NOMO-1 (cell line): ENCODE data around the gene GLS.
"Not testable (repeated sequence)": the region's sequence is repeated elsewhere in the genome, so short reads cannot be mapped to it uniquely, and the experiment has no call there.

Experiments used
- DNase-seq, 2 experiments: peaks; one replicate each; lab custom pipeline; 2025; ENCODE audit not compliant: unreplicated experiment in 2 of 2; lab: John Stamatoyannopoulos, UW

The GLS gene

DNA sequence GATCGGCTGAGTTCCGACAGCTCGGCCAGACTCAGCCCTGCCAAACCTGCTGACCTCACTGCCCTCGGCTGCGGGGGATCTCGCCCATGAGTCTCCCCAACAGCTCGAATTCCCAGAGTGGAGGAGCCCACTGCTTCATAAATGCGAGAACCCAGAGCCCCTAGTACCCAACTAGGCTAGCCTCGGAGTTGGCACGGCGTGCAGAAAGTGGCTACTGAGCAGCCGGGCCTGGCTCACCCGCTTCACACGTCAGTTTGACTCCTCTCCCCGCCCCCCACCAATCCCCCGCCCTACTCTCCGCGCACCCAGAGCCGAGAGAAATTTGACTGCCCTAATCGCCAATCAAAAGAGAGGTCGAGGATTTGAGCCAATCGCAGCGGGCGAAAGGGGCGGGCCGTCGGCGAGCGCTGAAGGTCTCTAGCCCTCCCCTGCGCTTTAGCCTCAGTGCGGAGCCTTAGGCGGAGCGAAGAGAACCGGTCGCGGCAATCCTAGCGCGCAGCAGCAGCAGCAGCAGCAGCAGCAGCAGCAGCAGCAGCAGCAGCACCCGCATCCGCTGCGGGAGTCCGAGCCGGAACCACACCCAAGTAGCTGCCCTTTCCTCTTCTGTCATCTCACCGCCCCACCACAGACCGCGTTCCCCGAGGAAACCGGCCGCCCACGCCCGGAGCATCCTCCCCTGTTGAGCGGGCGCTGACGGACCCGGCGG is at the start of gene GLS:
Gene GLS (plus strand): TSS at position 444 of the 706 bp plus-strand sequence. CDS start 264 bp downstream, outside the sequence.
- DNase-seq: peak; percentile 96 to 98

DNA sequence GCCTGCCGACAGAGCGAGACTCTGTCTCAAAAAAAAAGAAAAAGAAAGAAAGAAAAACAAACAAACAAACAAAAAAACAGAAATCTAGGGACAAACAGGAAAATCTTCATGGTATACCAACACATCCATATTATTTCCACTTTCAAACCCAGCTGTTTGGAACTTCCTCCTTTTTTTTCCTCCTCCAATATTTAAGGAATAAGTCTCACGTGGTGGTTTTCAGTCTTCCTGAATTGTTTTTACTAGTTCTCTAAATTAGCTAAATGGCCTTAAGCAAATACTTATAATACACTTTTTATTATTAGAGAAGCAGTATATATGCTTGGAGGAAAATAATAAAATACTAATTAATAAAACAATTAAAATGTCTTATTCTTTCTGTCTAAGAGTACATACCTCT is 48.7 kb upstream of the GLS start:
- no peak for DNase-seq

DNA sequence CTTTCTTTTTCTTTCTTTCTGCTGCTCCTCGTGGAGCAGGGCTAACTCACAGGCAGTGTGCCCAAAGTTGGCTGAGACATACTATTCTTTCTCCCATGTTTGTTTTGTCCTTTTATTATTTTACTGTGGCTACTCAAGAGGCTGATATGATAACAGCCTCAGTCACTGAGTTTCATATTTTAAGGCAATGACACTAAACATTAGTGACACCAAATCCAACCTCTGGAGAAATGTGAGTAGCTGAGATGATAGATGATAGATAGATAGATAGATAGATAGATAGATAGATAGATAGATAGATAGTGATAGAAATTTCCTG is 45.8 kb upstream of the GLS start:
- no peak for DNase-seq

GRCh38 chr2:190835303-190835930 is 45.2 kb upstream of the GLS start:
- DNase-seq: no peak

DNA sequence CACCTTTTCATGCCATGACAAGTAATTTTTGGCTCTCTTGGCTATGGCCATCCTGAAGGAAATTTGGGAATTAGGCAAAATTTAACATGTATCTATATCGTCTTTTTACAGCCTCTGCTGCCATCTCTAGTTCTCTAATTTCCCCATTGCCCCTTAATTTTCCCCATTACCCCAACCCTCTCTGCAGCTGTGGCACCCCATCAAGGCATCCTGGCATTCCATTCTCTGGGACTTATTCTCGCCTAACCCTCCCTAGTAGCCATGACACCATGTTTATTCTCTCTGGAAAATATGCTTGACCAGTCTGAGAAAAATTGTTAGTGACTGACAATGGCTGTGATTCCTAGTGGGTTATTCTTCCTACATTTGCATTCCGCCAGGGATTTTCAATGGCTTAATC is 43.9 kb upstream of the GLS start:
- DNase-seq: no peak

DNA sequence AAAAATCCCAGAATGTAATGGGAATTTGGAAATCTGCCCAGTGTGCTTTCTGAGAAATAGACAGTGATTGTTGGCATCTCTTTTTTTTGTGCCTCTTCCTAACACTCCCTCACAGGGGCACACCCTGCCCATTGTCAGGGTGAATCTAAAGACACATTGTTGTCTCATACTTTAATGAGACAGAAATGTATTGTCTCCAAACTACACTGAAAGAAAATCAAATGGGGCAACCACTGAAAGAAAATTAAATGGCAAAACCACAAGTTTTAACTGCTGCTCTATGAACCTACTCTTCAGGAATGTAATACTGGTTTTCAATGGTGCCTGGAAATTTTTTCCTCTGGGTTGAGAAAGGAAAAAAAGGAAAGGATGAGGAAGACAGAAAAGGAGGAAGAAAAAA is 43.2 kb upstream of the GLS start:
- no peak for DNase-seq

DNA sequence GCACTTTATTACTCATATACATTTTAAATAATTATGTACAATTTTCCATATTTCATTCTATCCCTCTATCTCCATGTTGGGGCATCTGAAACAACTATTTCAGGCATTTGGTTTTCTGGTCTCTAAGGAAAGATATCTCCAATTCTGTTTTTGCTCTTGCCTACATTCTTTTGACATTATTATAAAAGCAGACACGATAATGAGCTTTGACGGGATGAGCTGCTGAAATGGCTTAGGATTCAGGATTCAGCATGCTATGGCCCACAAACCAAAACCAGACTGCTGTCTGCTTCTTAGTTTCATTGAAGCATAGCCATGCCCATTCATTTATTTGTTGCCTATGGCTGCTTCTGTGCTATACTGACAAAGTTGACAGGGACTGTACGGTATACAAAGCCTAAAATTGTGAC is 42.7 kb upstream of the GLS start:
- DNase-seq: no peak

- DNase-seq: no peak
These were observed 42.1 kb upstream of the GLS start for GRCh38 chr2:190838492-190838910.

GRCh38 chr2:190840569-190841172 is 40.0 kb upstream of the GLS start:
- DNase-seq: no peak

- DNase-seq: no peak
These were observed 38.7 kb upstream of the GLS start for GRCh38 chr2:190841707-190842505.

DNA sequence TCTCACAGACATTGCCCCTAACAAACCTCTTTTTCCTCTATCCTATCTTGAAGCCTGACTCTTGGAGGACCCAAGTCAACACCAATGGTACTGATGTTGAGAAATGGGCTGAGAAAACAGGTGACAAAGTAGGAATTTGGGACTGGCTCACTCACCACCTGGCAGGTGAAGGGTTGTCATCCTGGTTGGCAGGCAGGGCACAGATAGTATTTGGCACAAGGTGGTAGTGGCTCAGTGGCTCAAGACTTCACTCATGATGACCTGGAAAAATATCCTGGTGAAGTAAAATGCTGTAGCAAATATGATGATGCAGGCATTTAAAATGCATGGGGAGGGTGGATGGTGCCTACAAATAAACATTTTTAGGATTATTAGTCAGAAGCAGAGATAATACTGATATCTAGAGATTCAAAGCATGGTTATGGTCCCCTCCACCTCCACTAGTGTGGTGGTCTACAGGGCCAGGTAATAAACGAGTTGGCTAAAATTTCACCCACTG is 38.0 kb upstream of the GLS start:
- no peak for DNase-seq

DNA sequence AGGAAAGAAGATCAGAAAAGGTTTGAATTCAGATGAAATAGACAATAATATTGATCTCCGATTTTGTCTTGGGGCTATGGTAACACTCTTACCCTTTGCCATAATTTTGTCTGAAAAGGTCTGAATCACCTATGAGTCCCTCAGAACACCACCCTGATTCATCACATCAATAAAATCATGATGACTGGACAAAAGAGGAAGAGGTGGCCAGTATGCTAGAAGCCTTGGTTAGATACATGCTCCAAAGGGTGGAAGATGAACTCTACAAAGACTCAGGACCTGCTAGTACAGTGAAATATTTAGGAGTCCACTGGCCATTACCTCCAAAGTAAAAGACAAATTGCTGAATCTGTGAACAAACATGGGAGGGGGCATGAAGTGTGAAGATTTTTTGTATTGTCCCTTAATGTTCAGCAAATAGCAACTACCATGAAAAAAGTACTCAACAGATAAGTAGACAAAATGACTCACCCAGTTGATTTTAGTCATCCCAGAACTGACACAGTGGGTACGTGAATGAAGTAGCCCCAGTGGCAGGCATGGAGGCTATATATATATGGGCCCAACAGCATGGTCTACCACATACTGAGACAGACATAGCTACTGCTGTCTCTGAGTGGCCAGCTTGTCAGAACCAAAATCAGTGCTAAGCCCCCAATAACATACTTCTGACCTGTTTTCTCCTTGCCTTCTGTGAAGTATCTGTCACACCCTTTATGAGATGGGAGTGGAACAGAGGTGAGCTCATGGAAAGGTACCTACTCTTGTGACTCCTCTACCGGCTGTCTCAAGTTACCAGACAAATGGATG is 36.5 kb upstream of the GLS start:
- DNase-seq: no peak

GRCh38 chr2:190844700-190845401 is 35.8 kb upstream of the GLS start:
- no peak for DNase-seq

GRCh38 chr2:190846746-190847145 is 33.9 kb upstream of the GLS start:
- no peak for DNase-seq

DNA sequence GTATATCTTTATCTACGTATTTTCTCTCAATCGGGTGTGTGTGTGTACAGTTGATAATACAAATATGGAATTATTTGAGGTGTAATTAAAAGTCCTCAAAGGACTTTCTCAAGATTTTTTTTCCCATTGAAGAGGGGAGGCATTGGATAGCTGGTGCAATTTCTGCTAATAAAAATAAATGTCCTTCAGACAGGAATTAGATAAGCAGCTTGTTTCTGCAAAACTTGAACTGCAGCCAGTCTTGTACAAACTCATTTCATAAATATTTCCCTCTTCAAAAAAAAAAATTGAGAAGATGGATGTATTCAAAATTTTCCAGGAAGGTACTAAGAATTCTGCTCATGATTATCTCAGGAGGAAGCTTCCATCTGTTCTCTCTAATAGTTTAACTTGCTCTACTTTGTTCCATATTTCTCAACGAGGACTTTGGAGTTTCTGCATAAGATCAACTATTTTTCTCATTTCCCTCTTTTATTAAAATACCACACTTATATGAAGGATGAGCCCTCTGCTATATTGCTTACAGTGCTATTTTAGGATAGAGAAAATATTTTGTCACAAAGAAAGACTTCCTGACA is 33.0 kb upstream of the GLS start:
- DNase-seq: no peak

DNA sequence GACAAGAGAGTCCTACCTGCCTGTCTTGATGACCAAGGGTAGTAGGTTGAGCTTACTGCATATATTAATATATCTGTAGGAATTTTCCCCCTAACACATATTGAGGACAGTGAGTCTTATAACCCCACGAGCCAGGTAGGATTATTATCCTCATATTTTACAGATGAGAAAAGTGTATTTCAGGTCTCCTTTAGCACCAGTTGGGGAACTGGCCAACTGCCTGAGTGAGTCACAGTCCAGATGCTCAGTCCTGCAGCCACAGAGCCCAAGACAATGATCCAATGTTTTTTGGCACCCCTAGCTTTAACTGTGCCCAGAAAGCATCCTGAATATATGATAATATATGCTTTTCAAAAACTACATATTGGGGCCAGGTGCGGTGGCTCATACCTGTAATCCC is 30.8 kb upstream of the GLS start:
- no peak for DNase-seq

DNA sequence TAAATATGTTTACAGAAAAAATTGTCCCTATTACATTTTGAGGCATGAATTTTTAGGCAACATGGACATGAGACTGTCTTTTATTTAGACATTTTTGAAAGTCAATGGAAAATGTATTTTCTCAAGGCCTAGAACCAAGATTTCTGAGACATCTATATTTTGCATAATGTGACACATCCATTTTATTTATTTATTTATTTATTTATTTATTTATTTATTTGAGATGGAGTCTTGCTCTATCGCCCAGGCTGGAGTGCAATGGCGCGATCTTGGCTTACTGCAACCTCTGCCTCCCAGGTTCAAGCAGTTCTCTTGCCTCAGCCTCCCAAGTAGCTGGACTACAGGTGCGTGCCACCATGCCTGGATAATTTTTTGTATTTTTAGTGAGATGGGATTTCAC is 27.6 kb upstream of the GLS start:
- DNase-seq: not testable (repeated sequence)

GRCh38 chr2:190853531-190854383 is 26.9 kb upstream of the GLS start:
- DNase-seq: peak; percentile 13 to 71

DNA sequence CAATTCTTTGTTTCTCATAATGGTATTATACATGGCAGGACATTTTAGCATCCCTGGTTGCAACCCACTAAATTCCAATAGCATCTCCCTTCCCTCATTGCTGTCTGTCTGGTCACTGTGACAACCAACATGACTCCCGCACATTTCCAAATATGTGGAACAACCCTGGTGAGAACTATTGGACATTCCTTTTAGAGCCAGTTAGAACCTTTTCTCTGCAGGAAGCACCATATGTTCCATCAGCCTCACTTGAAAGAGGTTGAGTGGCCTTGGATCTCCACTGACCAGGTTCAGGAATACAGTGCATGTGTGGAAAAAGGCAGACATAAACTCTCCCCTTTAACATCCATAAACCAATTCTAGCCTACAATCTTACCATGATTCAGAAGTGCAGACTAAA is 25.9 kb upstream of the GLS start:
- no peak for DNase-seq
